HG02759 (cell line): Measurements from ENCODE around the gene RNGTT.
"Not testable (repeated sequence)": the region's sequence is repeated elsewhere in the genome, so short reads cannot be mapped to it uniquely, and the experiment has no call there.

Experiments
- ATAC-seq: cut with Tn5 transposase; IDR thresholded peaks from one replicate; pipeline ENCODE4 v1.9.1; 2021; ENCODE audit warnings: mild to moderate bottlenecking, moderate library complexity; ENCODE audit not compliant: unreplicated experiment

Gene RNGTT

GRCh38 chr6:88869263-88870020 lies 94.0 kb downstream of the RNGTT start:
- ATAC-seq = no peak

DNA sequence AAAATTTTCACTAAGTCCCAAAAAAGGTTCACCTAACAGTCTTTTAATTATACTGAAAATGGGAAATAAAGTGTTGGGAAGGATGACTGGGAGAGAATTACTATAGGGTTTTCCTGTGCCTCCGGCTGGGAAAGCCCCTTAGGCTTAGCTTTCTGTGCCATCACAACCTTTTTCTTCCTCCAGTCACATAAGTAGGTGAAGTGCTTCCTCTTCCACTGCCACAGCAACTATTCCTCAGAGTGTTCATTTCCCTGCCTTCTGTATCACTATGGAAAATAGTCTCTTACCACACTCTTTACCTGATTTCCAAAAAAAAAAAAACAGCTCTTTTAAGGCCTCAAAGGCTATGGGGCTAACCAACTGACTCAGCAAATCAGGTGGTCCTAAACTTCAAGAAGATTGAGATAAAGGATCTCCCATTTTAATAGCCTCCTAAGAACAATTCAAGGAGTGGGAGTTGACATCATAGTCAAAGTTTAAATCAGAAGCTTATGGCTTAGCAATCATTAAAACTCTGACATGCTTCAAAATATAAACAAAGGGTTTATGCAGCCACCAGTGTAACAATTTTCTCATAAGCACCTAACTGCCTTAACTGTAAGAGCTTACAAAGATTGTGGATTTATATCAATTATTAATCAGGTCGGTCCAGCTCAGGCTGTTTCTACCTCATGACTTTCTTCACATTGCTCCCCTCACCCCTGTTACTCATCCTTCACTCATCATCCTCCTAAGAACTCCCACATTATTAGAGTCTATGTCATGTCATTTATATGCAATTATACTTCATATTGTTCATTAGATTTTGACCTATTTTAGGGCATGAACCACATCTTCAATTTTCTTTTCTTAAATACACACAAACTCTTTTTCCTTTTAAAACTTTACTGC lies 95.3 kb downstream of the RNGTT start:
- ATAC-seq = no peak

GRCh38 chr6:88866856-88867255 lies 96.6 kb downstream of the RNGTT start:
- no peak for ATAC-seq

GRCh38 chr6:88865275-88865674 lies 98.1 kb downstream of the RNGTT start:
- ATAC-seq = no peak

DNA sequence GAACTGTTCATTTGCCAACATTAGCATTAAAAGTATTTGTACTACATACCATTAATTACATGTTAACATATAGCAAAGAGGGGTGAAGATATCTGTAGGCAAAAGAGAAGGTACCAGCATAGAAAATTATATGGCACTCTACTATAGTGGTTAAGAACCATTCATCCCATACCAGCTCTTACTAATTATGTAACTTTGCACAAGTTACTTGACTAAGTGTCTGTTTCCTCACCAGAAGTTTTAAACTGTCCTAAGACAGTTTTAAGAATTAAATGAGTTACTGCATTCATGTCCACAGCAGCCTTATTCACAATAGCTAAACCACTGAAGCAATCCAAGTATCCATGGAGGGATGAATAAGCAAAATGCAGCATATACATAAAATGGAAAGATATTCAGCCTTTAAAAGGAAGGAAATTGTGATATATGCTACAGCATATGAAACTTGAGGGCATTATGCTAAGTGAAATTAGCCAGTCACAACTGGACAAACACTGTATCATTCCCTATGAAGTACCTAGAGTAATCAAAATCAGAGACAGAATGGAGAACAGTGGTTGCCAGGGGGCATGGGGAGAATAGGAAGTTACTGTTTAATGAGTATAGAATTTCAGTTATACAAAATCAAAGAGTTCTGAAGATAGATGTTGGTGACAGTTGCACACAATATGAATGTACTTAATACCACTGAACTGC lies 98.9 kb downstream of the RNGTT start:
- ATAC-seq = no peak

DNA sequence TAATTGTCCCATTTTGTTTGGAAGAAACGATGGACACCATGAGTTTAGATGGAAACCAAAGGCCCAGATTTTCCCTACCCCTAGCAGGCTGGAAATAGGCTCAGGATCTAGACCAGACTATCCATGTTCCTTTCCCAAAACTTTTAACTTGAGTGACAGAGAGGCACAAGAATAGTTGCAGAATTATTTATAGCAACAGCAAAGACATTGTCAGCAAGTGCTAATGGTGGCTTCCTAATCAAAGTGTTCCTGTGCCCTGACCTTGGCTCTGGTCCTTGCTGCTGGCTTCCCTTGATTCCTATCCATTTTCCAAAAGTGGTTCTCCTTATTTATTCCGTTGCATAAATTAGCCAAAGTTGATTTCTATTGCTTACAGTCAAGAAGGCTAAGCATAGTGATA lies 103.1 kb downstream of the RNGTT start:
- ATAC-seq = no peak

DNA sequence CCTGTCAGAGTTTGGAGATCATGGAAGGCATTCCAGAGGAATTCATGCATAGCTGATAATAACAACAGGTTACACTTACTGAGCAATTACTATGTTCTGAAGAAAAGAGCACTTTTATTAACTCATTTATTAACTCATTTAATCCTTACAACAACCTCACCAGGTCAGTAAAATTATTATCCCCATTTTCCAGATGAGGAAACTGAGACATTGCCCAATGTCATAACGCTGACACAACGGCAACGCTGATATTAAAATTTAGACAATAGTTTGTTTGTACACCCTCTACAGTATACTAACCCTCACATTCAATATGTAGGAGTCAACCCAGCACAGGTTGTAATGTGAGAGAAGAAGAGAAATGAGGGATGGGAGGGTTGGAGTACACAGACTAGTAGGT lies 105.0 kb downstream of the RNGTT start:
- no peak for ATAC-seq

- ATAC-seq = no peak
These were observed 106.9 kb downstream of the RNGTT start for GRCh38 chr6:88856566-88856965.

DNA sequence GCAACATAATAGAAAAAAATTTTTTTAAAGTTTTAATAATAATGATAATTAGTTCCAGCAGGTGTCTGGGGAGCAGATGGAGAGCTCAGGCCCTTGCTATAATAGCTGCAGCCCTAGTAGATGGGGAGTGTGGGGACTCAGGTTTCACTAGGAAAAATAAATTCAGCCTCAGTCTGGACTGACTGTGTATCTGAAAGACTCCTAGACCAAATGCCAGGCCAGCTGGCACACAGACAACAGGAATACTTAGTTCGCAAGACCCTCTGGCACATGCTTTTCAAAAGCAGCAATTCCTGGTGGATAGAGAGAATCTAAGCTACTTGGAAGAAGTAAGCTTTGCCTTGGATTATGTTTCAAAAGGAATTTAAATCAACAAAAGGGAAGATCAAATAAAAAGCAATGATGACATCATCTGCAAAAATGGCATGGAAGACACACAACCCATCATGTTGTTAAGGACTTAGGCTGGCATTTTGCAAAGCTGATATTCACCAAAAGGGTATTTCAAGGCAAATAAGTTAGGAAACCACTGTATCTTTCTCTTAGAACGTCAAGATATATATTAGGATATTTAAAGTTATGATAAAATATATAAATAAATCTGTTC lies 107.8 kb downstream of the RNGTT start:
- no peak for ATAC-seq

- no peak for ATAC-seq
These were observed 110.6 kb downstream of the RNGTT start for GRCh38 chr6:88852775-88853174.

DNA sequence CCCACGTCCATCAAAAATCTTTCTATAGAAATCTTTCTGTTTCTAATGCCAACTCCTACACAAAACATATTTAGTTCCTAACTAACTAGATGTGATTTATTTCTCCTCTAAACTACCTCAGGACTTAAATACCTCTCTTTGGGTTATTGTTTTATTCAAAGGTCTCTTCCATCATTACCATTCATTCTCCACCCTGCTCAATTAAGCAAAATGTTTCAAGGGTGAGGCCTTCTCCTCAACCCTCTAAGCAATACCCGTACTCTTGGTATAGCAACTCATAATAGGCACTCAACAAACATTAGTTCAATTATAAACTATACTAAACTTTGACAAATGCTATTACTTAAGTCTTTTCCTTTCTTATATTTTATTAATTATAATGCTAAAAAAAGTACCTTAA lies 111.4 kb downstream of the RNGTT start:
- ATAC-seq = no peak

DNA sequence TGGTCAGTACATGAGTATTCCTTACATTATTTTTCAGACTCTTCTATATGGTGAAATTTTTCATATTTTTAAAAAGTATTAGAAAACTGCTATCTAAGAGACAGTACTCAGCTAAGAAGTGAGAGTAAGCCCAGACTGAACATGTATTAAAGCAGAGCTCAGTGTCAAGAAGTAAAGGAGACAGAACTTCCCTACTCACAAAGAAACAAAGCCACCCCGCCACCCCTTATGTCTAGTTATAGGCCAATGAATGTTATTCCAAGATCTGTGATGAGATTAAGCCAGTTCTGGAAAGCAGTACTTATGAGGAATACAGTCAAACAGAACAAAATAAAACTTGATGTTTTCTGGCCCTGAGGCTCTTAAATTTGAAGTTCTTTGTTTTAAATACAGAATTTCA lies 114.5 kb downstream of the RNGTT start:
- no peak for ATAC-seq

DNA sequence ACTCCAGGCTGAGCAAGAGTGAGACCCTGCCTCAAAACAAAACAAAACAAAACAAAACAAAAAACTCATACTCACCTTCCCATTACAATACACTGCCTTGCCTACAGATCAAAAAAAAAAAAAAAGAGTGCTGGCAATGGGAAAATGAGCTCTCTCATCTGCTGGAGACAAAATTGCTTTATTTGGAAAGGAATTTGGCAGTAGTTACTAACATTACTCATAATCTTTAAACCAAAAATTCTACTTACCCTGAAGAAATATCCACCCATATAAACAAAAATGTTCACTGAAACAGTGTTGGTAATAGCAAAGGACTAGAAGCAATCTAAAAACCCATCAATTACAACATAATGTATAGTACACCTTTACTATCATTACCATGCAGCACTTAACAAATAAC lies 120.4 kb downstream of the RNGTT start:
- no peak for ATAC-seq

DNA sequence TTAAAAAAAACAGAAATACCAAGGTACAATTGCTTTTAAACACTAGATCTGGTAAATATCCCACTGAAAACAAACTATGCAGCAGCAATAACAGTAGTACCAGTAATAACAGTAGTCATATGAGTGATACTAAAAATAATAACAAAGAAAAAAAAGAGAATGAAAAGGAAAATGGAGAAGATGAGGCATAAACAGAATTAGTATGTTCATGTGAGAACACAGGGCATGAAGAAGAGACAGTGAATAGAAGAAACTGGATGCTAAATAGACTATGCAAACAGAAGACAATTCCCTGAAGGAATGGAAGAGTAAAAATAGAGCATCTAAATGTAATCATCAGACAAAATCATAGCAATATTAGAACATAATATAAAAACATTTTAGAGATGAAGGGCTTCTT lies 121.1 kb downstream of the RNGTT start:
- ATAC-seq = no peak

DNA sequence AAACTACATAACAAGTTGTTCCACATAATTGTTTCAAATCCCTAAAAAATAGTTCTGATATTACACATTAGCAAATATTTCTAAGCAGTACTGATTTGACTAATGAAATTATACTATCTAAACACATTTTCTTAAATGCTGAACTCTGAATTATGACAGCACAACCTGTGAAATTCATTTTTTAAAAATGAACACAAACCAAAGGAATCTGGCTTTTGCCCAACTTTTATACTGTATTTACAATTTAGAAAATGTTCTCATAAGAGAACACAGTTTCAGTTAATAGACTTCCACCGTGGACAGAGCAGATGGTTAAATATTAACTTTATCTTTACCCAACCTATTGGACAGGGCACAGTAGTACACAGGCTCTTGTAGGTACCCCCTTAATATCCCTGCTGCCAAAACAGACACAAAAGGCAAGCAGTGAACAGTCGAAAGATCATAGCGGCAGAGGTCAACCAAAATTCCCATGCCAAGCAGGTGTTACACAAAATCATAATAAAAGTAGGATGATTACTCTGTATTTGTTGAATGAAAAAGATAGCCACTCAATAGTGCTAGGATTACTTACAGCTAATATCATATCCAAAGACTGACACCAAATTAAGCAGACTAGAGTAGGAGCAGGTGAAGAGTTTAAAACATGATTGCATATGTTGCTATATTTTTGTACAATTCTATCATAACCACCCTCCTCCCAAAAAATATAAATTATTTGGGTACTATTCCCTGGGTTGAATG lies 122.5 kb downstream of the RNGTT start:
- ATAC-seq = no peak

DNA sequence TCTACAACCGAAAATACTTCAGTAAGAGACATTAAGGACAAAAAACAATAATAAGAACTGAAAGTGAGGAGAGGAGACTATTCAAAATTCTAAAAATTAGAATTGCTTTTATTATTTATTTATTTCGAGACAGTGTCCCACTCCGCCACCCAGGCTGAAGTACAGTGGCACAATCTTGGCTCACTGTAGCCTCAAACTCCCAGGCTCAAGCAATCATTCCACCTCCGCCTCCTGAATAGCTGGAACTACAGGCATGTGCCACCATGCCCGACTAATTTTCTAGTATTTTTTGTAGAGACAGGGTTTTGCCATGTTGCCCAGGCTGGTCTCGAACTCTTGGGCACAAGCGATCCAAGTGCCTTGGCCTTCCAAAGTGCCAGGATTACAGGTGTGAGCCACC lies 123.1 kb downstream of the RNGTT start:
- no peak for ATAC-seq

DNA sequence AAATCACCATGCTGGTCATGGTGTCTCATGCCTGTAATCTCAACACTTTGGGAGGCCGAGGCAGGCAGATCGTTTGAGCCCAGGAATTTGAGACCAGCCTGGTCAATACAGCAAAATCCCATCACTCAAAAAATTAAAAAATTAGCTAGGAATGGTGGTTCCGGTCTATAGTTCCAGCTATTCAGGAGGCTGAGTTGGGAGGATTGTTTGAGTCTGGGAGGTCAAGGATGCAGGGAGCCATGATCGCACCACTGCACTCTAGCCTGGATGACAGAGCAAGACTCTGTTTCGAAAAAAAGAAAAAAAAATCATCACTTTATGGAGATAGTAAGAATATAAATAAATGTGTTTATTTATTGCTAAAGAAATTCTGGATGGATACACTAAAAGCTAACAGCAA lies 124.1 kb downstream of the RNGTT start:
- no peak for ATAC-seq

GRCh38 chr6:88835210-88835609 lies 128.2 kb downstream of the RNGTT start:
- no peak for ATAC-seq

DNA sequence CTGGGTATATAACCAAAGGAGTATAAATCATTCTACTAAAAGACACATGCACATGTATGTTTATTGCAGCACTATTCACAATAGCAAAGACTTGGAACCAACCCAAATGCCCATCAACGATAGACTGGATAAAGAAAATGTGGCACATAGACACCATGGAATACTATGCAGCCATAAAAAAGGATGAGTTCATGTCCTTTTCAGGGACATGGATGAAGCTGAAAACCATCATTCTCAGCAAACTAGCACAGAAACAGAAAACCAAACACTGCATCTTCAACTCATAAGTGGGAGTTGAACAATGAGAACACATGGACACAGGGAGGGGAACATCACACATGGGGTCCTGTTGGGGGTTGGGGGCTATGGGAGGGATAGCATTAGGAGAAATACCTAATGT lies 130.3 kb downstream of the RNGTT start:
- not testable (repeated sequence) for ATAC-seq

DNA sequence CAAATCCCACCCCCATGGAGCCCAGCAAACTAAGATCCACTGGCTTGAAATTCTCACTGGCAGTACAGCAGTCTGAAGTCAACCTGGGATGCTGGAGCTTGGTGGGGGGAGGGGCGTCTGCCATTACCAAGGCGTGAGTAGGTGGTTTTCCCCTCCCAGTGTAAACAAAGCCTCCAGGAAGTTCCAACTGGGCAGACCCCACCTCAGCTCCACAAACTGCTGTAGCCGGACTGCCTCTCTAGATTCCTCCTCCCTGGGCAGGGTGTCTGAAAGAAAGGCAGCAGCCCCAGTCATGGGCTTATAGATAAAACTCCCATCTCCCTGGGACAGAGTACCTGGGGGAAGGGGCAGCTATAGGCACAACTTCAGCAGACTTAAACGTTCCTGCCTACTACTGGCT lies 135.8 kb downstream of the RNGTT start:
- ATAC-seq = not testable (repeated sequence)

DNA sequence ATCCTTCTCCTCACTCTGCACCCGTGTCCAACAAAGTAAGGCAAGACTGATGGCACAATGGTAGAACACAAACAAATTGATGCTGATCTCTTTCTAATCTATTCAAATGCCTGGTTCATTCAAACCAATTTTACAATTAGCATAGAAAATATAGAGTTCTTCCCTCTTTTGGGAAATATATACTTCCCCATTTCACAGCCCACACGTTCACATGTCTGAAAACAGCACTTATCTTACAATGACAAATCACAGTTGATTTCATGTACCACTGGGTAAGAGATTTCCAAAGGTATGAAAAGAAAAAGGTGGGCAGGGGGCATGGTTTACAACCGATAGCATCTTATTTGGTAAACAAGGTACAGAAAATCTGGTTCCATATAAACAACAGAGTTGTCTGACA lies 137.6 kb downstream of the RNGTT start:
- no peak for ATAC-seq
